ENCODE measurements around the gene EXOSC10.

EXOSC10 gene

DNA sequence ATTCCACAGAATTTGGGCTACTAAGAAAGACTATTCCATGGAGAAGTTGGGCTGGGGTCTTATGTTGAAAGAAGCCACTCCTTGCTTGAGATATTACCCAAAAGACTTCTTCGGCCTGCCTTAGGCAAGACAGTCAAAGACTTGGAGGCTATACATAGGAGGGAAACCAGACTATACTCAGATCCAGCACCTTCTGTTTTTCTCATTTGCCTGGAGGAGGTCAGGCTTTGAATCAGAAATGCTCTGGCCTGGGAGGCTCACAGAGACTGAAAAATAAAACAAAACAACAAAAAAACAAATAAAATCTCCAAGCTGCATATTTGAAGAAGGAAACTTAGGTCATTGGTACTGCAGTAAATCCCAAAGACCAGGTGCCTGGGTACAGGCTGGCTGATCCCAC, 38.4 kb upstream of the EXOSC10 start:
- Histone ChIP-seq H3K9me3 (replicated peaks in 1 of 2; ENCODE audit: control insufficient read depth in 2 of 2, insufficient read depth in 1 of 2, low read depth in 1 of 2, low read length in 2 of 2) (no peaks in the 10 kb centered on the region), H3K79me1 (ENCODE audit: low read depth, low read length) (no peaks in the 10 kb centered on the region), H4K91ac (ENCODE audit: low read depth, low read length, poor library complexity) (no peak overlapping the region), H2BK12ac (ENCODE audit: low read length) (no peak overlapping the region), H4K8ac (ENCODE audit: low read depth, low read length) (no peak overlapping the region), H3K4me3 (ENCODE audit: low read length in 2 of 2) (no peak overlapping the region), H2AK5ac (ENCODE audit: low read depth, low read length) (no peak overlapping the region), H3K18ac (ENCODE audit: low read length) (no peak overlapping the region), H3K23ac (ENCODE audit: low read depth, low read length, poor library complexity) (no peak overlapping the region), H3K27ac (replicated peaks; ENCODE audit: low read length) (no peak overlapping the region), H3K27me3 (ENCODE audit: control insufficient read depth in 3 of 3, insufficient read depth in 3 of 3, low read depth in 1 of 3, low read length in 3 of 3) (no peaks in the 10 kb centered on the region), H3K4ac (ENCODE audit: low read length) (no peak overlapping the region), H3K9ac (ENCODE audit: low read depth, low read length, poor library complexity) (no peak overlapping the region), H3K4me2 (ENCODE audit: insufficient read depth, low read length, poor library complexity, severe bottlenecking) (no peak overlapping the region), H3K4me1 (ENCODE audit: control insufficient read depth in 2 of 2, insufficient read depth in 1 of 2, low read depth in 1 of 2, low read length in 2 of 2) (no peaks in the 10 kb centered on the region), H2AFZ (ENCODE audit: low read length) (no peak overlapping the region), H2BK120ac (ENCODE audit: low read depth, low read length) (no peak overlapping the region), H2BK15ac (ENCODE audit: low read length) (no peak overlapping the region), H3K36me3 (replicated peaks in 1 of 2; ENCODE audit: control insufficient read depth in 2 of 2, insufficient read depth in 2 of 2, low read length in 2 of 2) (peaks cover 22 to 78% of the 10 kb centered on the region in 2 donors), H2BK5ac (ENCODE audit: low read length) (no peak overlapping the region), H3K14ac (ENCODE audit: low read length) (no peak overlapping the region)
- no CpG with 5 or more reads among the region's 1 CpG for WGBS, 2 donors (ENCODE audit: extremely low coverage in 2 of 2, insufficient read length in 2 of 2, insufficient replicate concordance in 1 of 2)
- no peak for DNase-seq (ENCODE audit: low spot score)

- DNase-seq (ENCODE audit: low spot score) = no peak
- no peak overlapping the region for H3K4ac ChIP-seq (ENCODE audit: low read length)
- H3K23ac ChIP-seq (ENCODE audit: low read depth, low read length, poor library complexity) = no peak overlapping the region
These were observed 35.2 kb upstream of the EXOSC10 start for GRCh38 chr1:11134898-11135266.

GRCh38 chr1:11134251-11134897, 34.7 kb upstream of the EXOSC10 start:
- Histone ChIP-seq H3K9ac (ENCODE audit: low read depth, low read length, poor library complexity) (no peak overlapping the region), H2BK15ac (ENCODE audit: low read length) (no peak overlapping the region), H3K27me3 (ENCODE audit: control insufficient read depth in 3 of 3, insufficient read depth in 3 of 3, low read depth in 1 of 3, low read length in 3 of 3) (no peaks in the 10 kb centered on the region), H3K4me3 (ENCODE audit: low read length in 2 of 2) (no peak overlapping the region), H4K91ac (ENCODE audit: low read depth, low read length, poor library complexity) (no peak overlapping the region), H2BK5ac (ENCODE audit: low read length) (no peak overlapping the region), H2AK5ac (ENCODE audit: low read depth, low read length) (no peak overlapping the region), H3K4ac (ENCODE audit: low read length) (peak overlapping the region; percentile 70), H3K18ac (ENCODE audit: low read length) (no peak overlapping the region), H3K23ac (ENCODE audit: low read depth, low read length, poor library complexity) (no peak overlapping the region), H3K14ac (ENCODE audit: low read length) (peak overlapping the region; percentile 23), H3K4me2 (ENCODE audit: insufficient read depth, low read length, poor library complexity, severe bottlenecking) (no peak overlapping the region), H2BK12ac (ENCODE audit: low read length) (no peak overlapping the region), H4K8ac (ENCODE audit: low read depth, low read length) (no peak overlapping the region), H3K36me3 (replicated peaks in 1 of 2; ENCODE audit: control insufficient read depth in 2 of 2, insufficient read depth in 2 of 2, low read length in 2 of 2) (peaks cover 47 to 89% of the 10 kb centered on the region in 2 donors), H3K9me3 (replicated peaks in 1 of 2; ENCODE audit: control insufficient read depth in 2 of 2, insufficient read depth in 1 of 2, low read depth in 1 of 2, low read length in 2 of 2) (no peaks in the 10 kb centered on the region), H3K27ac (replicated peaks; ENCODE audit: low read length) (no peak overlapping the region), H2AFZ (ENCODE audit: low read length) (no peak overlapping the region), H3K4me1 (ENCODE audit: control insufficient read depth in 2 of 2, insufficient read depth in 1 of 2, low read depth in 1 of 2, low read length in 2 of 2) (no peaks in the 10 kb centered on the region), H3K79me1 (ENCODE audit: low read depth, low read length) (no peaks in the 10 kb centered on the region), H2BK120ac (ENCODE audit: low read depth, low read length) (no peak overlapping the region)
- DNase-seq (ENCODE audit: low spot score) = no peak
- WGBS, 2 donors (ENCODE audit: extremely low coverage in 2 of 2, insufficient read length in 2 of 2, insufficient replicate concordance in 1 of 2) = no CpG with 5 or more reads among the region's 5 CpGs

More at GRCh38 chr1:11134898-11135266, 35.2 kb upstream of the EXOSC10 start:
- Histone ChIP-seq H2AK5ac (ENCODE audit: low read depth, low read length) (no peak overlapping the region), H3K36me3 (replicated peaks in 1 of 2; ENCODE audit: control insufficient read depth in 2 of 2, insufficient read depth in 2 of 2, low read length in 2 of 2) (peaks cover 44 to 89% of the 10 kb centered on the region in 2 donors), H3K9me3 (replicated peaks in 1 of 2; ENCODE audit: control insufficient read depth in 2 of 2, insufficient read depth in 1 of 2, low read depth in 1 of 2, low read length in 2 of 2) (no peaks in the 10 kb centered on the region), H3K27me3 (ENCODE audit: control insufficient read depth in 3 of 3, insufficient read depth in 3 of 3, low read depth in 1 of 3, low read length in 3 of 3) (no peaks in the 10 kb centered on the region), H3K4me3 (ENCODE audit: low read length in 2 of 2) (no peak overlapping the region), H3K79me1 (ENCODE audit: low read depth, low read length) (no peaks in the 10 kb centered on the region), H2BK15ac (ENCODE audit: low read length) (no peak overlapping the region), H3K4me2 (ENCODE audit: insufficient read depth, low read length, poor library complexity, severe bottlenecking) (no peak overlapping the region), H2BK12ac (ENCODE audit: low read length) (no peak overlapping the region), H3K18ac (ENCODE audit: low read length) (no peak overlapping the region), H3K27ac (replicated peaks; ENCODE audit: low read length) (no peak overlapping the region), H2BK5ac (ENCODE audit: low read length) (no peak overlapping the region), H4K91ac (ENCODE audit: low read depth, low read length, poor library complexity) (no peak overlapping the region), H3K4me1 (ENCODE audit: control insufficient read depth in 2 of 2, insufficient read depth in 1 of 2, low read depth in 1 of 2, low read length in 2 of 2) (no peaks in the 10 kb centered on the region), H4K8ac (ENCODE audit: low read depth, low read length) (no peak overlapping the region), H2AFZ (ENCODE audit: low read length) (no peak overlapping the region), H3K9ac (ENCODE audit: low read depth, low read length, poor library complexity) (no peak overlapping the region), H2BK120ac (ENCODE audit: low read depth, low read length) (no peak overlapping the region), H3K14ac (ENCODE audit: low read length) (no peak overlapping the region)
- WGBS, 2 donors (ENCODE audit: extremely low coverage in 2 of 2, insufficient read length in 2 of 2, insufficient replicate concordance in 1 of 2) = no CpG with 5 or more reads among the region's 5 CpGs

DNA sequence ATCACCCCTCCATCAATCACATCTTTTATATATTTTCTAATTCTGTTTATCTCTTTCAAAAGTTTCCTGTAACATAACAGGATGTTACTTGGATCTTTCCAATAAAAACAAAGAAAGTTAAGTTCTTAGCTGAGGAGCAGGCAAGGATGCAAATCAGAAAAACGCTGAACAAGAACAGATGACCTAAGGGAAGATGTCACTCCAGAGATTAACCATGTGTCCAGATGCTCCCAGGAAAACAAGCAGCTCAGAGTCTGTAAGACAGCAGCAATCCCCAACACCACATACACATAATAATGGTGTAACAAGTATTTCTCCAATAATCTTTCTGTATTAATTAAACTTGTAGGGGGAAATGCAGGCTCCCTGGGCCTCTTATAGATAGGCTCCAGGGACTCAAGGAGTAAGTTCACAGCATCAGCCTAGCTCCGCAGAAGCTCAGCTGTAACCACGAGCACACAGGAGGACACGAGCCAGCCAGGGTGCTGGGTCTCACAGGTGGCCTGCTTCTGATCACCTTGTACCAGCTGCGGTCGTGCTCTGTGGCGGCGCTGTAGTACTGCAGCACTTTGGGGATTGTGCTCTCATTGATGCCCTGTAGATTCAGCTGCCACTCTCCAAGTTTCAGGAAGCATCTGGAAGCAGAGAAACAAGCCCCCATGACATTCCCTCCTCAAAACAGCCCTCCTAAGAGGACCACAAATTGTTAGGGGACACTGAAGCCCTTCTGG, 33.1 kb upstream of the EXOSC10 start:
- Histone ChIP-seq H3K27me3 (ENCODE audit: control insufficient read depth in 3 of 3, insufficient read depth in 3 of 3, low read depth in 1 of 3, low read length in 3 of 3) (no peaks in the 10 kb centered on the region), H3K27ac (replicated peaks; ENCODE audit: low read length) (no peak overlapping the region), H3K4me1 (ENCODE audit: control insufficient read depth in 2 of 2, insufficient read depth in 1 of 2, low read depth in 1 of 2, low read length in 2 of 2) (no peaks in the 10 kb centered on the region), H2BK15ac (ENCODE audit: low read length) (no peak overlapping the region), H3K9ac (ENCODE audit: low read depth, low read length, poor library complexity) (no peak overlapping the region), H3K79me1 (ENCODE audit: low read depth, low read length) (no peaks in the 10 kb centered on the region), H2BK120ac (ENCODE audit: low read depth, low read length) (no peak overlapping the region), H2AFZ (ENCODE audit: low read length) (no peak overlapping the region), H4K8ac (ENCODE audit: low read depth, low read length) (no peak overlapping the region), H2AK5ac (ENCODE audit: low read depth, low read length) (no peak overlapping the region), H3K4me2 (ENCODE audit: insufficient read depth, low read length, poor library complexity, severe bottlenecking) (no peak overlapping the region), H4K91ac (ENCODE audit: low read depth, low read length, poor library complexity) (no peak overlapping the region), H3K4me3 (ENCODE audit: low read length in 2 of 2) (no peak overlapping the region), H2BK12ac (ENCODE audit: low read length) (no peak overlapping the region), H3K23ac (ENCODE audit: low read depth, low read length, poor library complexity) (no peak overlapping the region), H2BK5ac (ENCODE audit: low read length) (peak overlapping the region; percentile 27), H3K36me3 (replicated peaks in 1 of 2; ENCODE audit: control insufficient read depth in 2 of 2, insufficient read depth in 2 of 2, low read length in 2 of 2) (peaks cover 50 to 89% of the 10 kb centered on the region in 2 donors), H3K4ac (ENCODE audit: low read length) (no peak overlapping the region), H3K14ac (ENCODE audit: low read length) (no peak overlapping the region), H3K9me3 (replicated peaks in 1 of 2; ENCODE audit: control insufficient read depth in 2 of 2, insufficient read depth in 1 of 2, low read depth in 1 of 2, low read length in 2 of 2) (no peaks in the 10 kb centered on the region), H3K18ac (ENCODE audit: low read length) (no peak overlapping the region)
- WGBS, 2 donors (ENCODE audit: extremely low coverage in 2 of 2, insufficient read length in 2 of 2, insufficient replicate concordance in 1 of 2) = no CpG with 5 or more reads among the region's 8 CpGs
- no peak for DNase-seq (ENCODE audit: low spot score)
